ENCODE results near the gene GMDS. TPM values are rescaled to one million over a fixed set of nuclear protein-coding genes. Genes with fewer than 3 reads are reported as not detected.

The GMDS gene
- total and polyA plus RNA-seq, 2 of the 8 experiments (the other 6 are each of a cell fraction or from before 2014, with no cell fraction given), result 16.8 to 50.0 TPM

- Histone ChIP-seq H2BK15ac (ENCODE audit: low read length) (no peak overlapping the region), H3K4me3 (ENCODE audit: extremely low read depth in 1 of 4, insufficient read depth in 2 of 4, low read depth in 3 of 4, low read length in 4 of 4) (no peak overlapping the region), H3K56ac (replicated peaks; ENCODE audit: insufficient read length, low read depth, low read length) (no peak overlapping the region), H3K18ac (ENCODE audit: extremely low read depth, low read length) (no peak overlapping the region), H2BK5ac (ENCODE audit: low read depth, low read length) (no peak overlapping the region), H2AK5ac (ENCODE audit: low read depth, low read length) (no peak overlapping the region), H3K23ac (ENCODE audit: insufficient read length) (no peak overlapping the region), H4K8ac (ENCODE audit: extremely low read depth, insufficient read depth, low read length) (no peak overlapping the region), H3K36me3 (ENCODE audit: control insufficient read depth in 2 of 4, insufficient read depth in 4 of 4, low read length in 3 of 4) (no peaks in the 10 kb centered on the region), H2BK120ac (replicated peaks; ENCODE audit: low read depth, low read length) (no peak overlapping the region), H3K79me1 (ENCODE audit: low read depth, low read length) (peaks cover 6% of the 10 kb centered on the region; the same call in 1 of the 2 replicates), H3K9ac (replicated peaks in 1 of 4; ENCODE audit: extremely low read depth in 1 of 4, low read depth in 3 of 4, low read length in 3 of 4) (no peak overlapping the region), H2BK12ac (ENCODE audit: low read depth, low read length) (no peak overlapping the region), H3K14ac (ENCODE audit: insufficient read length) (no peak overlapping the region), H2BK20ac (ENCODE audit: low read length) (no peak overlapping the region), H3K4ac (replicated peaks; ENCODE audit: insufficient read length, low read depth, low read length) (no peak overlapping the region), H4K91ac (replicated peaks; ENCODE audit: insufficient read length, low read length) (no peak overlapping the region), H3K9me3 (ENCODE audit: insufficient read depth in 2 of 2, low read depth in 1 of 2, low read length in 1 of 2) (no peaks in the 10 kb centered on the region), H3K23me2 (ENCODE audit: low read depth, low read length) (no peaks in the 10 kb centered on the region), H2AFZ (ENCODE audit: low read length) (no peak overlapping the region), H4K20me1 (replicated peaks in 1 of 2; ENCODE audit: control insufficient read depth in 1 of 2, insufficient read depth in 2 of 2, low read length in 2 of 2) (no peaks in the 10 kb centered on the region), H3K79me2 (ENCODE audit: control insufficient read depth in 1 of 2, insufficient read depth in 2 of 2, low read length in 2 of 2) (peaks cover 0 to 25% of the 10 kb centered on the region in 2 experiments; a peak in 2 of 4 replicates), H3K4me1 (replicated peaks in 1 of 4; ENCODE audit: control insufficient read depth in 3 of 4, insufficient read depth in 4 of 4, low read length in 3 of 4) (peaks cover 0 to 3% (median 0%) of the 10 kb centered on the region in 4 experiments; a peak in 1 of 7 replicates), H4K5ac (ENCODE audit: insufficient read length, low read depth, low read length) (no peak overlapping the region), H3K4me2 (ENCODE audit: insufficient read depth in 1 of 2, low read depth in 2 of 2, low read length in 2 of 2) (no peak overlapping the region), H3K27ac (ENCODE audit: low read depth, low read length) (no peak overlapping the region), H3K27me3 (replicated peaks in 1 of 4; ENCODE audit: control insufficient read depth in 3 of 4, extremely low read depth in 1 of 4, insufficient read depth in 3 of 4, low read length in 3 of 4) (no peaks in the 10 kb centered on the region)
- FAIRE-seq (no peak), DNase-seq (ENCODE audit: low read depth in 1 of 2, low spot score in 2 of 2) (no peak)
- WGBS, 2 experiments (ENCODE audit: extremely low coverage in 1 of 2, insufficient coverage in 1 of 2, insufficient read length in 1 of 2, insufficient replicate concordance in 2 of 2, low coverage in 1 of 2, low lambda C conversion rate in 2 of 2, missing lambda C conversion rate in 1 of 2), result 87% methylated on average over 5 of the region's 5 CpGs; no CpG with 5 or more reads in 1 of the 2 experiments
- POLR2A ChIA-PET (ENCODE audit: partially characterized antibody), result no interaction called here
- CTCF ChIA-PET (ENCODE audit: partially characterized antibody), result no interaction called here
- no peak for TF ChIP-seq RNF2 (IDR thresholded peaks at IDR 0.05; ENCODE audit: borderline replicate concordance, low read depth, low read length, missing control alignments, poor library complexity, severe bottlenecking)
- TF ChIP-seq ZNF274 (IDR thresholded peaks at IDR 0.05; ENCODE audit: borderline replicate concordance, extremely low read depth, low read length), result no peak
- TF ChIP-seq GTF2F1 (IDR thresholded peaks at IDR 0.05; ENCODE audit: borderline replicate concordance, low read depth, low read length), result no peak
- TF ChIP-seq POLR2AphosphoS5 (IDR thresholded peaks at IDR 0.05; ENCODE audit: low read depth, low read length), result no peak
- no peak for TF ChIP-seq EGR1 (IDR thresholded peaks at IDR 0.05; ENCODE audit: borderline replicate concordance, low read depth, low read length)
- no peak for TF ChIP-seq CEBPB (IDR thresholded peaks at IDR 0.05; ENCODE audit: low read depth, low read length)
- TF ChIP-seq TAF1 (IDR thresholded peaks at IDR 0.05; ENCODE audit: low read depth, low read length), result no peak
- TF ChIP-seq KDM5A (IDR thresholded peaks at IDR 0.05; ENCODE audit: low read length), result no peak
These were observed 73.7 kb downstream of the GMDS start for GRCh38 chr6:2171728-2172127.
